Measurements from ENCODE around the gene LHX5. TPM values are rescaled to one million over a fixed set of nuclear protein-coding genes. Genes with fewer than 3 reads are reported as not detected.
A peak's percentile ranks its signal among the peaks of the same experiment; 100 is the strongest.

Gene LHX5
- polyA plus RNA-seq, 4 donors = not detected

DNA sequence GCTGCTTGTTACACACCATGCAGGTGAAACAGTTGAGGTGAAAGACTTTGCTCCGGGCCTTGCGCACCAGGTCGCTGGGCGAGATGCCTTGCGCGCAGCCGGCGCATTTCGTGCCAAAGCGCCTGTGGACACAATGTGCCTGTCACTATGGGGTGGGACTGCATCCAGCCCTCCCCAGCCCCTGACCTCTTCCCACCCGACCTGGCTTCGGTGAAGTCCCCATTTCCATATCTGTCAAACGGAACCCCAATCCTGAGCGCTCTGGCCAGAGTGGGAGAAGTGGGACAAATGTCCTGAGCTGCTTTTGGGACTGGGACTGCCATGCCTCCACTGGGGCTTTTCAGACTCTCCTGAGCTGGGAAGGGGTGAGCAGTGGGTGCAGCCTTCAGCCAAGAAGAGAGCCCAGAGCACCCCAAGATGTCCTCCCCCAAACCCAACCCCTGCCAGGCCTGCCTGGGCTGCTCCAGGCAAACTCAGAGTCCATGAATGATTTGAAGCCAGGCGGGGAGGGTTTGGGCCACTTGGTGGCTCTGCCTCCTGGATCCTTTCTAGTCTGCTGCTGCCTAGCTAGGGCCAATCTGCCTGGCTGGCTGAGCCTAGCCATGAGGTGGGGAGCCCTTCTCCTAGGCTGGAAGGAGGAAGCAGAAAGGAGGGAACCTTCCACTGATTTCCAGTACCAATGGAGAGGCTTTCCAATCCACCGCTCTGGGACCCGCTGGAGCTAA is 2.3 kb downstream of the LHX5 start:
- H3K27ac ChIP-seq (ENCODE audit: low read depth in 1 of 3, low read length in 2 of 3) = no peak overlapping the region
- no peak for DNase-seq
- FAIRE-seq = no peak
- no peaks in the 10 kb centered on the region for H3K36me3 ChIP-seq (ENCODE audit: control insufficient read depth in 3 of 3, insufficient read depth in 2 of 3, low read depth in 1 of 3, low read length in 3 of 3)
- H3K9me3 ChIP-seq (ENCODE audit: control insufficient read depth in 2 of 2, insufficient read depth in 1 of 2, low read depth in 1 of 2, low read length in 1 of 2) = no peaks in the 10 kb centered on the region
- no peaks in the 10 kb centered on the region for H3K4me1 ChIP-seq (ENCODE audit: control insufficient read depth in 3 of 3, insufficient read depth in 2 of 3, low read depth in 1 of 3, low read length in 2 of 3)
- 10 to 16% (median 10%) methylated on average over 17 of the region's 17 CpGs for WGBS, 3 donors
- peaks cover 42 to 98% (median 77%) of the 10 kb centered on the region in 3 donors for H3K27me3 ChIP-seq (ENCODE audit: control insufficient read depth in 3 of 3, insufficient read depth in 3 of 3, low read length in 3 of 3)
- H3K4me3 ChIP-seq (ENCODE audit: low read depth in 1 of 3, low read length in 3 of 3) = no peak overlapping the region

DNA sequence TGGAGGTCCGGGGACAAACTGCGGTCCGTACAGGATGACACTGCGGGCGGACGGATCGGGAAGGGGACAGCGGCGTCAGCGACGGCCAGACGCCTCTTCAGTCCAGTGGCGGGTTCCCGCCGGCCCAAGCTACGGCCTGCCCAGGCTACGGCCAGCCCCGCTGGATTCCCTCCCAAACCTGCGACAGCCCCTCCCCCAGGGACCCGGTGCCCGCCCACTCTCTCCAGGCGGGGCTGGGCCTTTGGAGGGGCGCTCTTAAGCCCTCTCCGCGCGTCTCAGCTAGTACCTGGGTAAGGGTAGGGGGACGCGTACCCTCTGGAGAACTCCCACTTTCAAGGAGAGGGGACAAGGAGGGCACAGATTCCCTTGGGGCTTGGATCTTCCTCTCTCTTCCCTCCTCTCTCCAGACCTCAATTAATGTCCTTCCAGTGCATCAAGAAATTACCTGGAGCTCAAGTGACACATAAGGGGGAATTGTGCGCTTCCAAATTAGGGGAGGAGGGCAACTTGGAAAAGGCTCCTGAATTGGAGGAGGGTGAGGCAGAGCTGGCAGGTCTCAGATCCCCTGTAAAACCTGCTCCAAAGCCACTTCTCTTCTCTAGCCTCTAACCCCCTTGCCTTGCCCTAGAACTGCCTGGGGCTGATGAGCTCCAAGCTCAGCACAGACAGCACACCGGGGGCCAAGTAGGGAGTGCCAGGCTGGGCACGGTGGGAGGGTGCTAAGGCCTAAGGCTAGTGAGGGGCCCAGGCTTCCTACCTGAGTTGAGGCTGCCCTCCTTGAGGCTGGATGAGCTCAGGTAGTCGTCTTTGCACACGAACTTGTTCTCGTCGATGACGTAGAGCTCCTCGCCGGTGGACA is 3.1 kb downstream of the LHX5 start:
- peaks cover 48 to 98% (median 72%) of the 10 kb centered on the region in 3 donors for H3K27me3 ChIP-seq (ENCODE audit: control insufficient read depth in 3 of 3, insufficient read depth in 3 of 3, low read length in 3 of 3)
- no peaks in the 10 kb centered on the region for H3K36me3 ChIP-seq (ENCODE audit: control insufficient read depth in 3 of 3, insufficient read depth in 2 of 3, low read depth in 1 of 3, low read length in 3 of 3)
- WGBS, 3 donors = 4 to 6% (median 6%) methylated on average over 28 to 38 of the region's 38 CpGs
- no peak overlapping the region for H3K4me3 ChIP-seq (ENCODE audit: low read depth in 1 of 3, low read length in 3 of 3)
- no peaks in the 10 kb centered on the region for H3K9me3 ChIP-seq (ENCODE audit: control insufficient read depth in 2 of 2, insufficient read depth in 1 of 2, low read depth in 1 of 2, low read length in 1 of 2)
- FAIRE-seq (no peak), DNase-seq (no peak)
- no peak overlapping the region for H3K27ac ChIP-seq (ENCODE audit: low read depth in 1 of 3, low read length in 2 of 3)
- H3K4me1 ChIP-seq (ENCODE audit: control insufficient read depth in 3 of 3, insufficient read depth in 2 of 3, low read depth in 1 of 3, low read length in 2 of 3) = no peaks in the 10 kb centered on the region

DNA sequence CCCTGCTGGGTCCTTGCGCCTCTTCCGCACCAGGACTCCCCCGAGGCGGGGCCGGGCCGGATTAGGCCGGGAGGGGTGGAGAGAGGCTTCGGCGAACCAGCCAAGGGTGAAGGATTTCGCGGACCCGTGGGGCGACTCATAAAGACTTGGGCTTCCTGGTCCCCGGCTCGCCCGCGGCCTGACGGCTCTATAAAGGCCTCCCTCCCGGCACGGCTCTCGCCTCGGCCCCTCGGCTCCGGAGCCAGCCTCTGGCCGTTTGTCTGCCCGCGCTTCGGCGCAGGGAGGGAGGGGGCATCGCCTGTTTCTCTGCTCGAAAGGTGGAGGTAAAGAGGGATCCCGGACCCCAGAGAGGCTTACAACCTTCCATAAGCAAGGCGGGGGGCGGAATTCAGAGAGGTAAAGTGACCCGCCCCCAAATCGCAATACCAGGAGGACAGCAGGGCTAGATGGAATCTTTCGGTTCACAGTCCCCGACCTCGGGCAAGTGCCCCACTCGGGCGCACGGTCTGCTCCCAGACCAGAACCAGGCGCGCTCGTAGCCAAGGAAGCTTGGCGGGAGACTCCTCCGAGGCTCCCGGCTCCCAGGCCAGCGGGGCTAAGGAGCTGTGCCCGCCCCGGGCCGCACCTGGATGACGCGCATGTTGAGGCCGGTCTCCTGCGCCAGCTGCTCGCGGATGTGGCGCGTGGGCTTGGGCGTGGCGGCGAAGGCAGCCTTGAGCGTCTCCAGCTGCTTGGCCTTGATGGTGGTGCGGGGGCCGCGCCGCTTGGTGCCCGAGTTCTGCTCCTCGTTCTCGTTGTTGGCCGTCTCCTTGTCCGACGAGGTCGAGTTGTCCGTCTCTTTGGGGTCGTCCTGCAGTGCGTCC is 3.9 kb downstream of the LHX5 start:
- Histone ChIP-seq H3K9me3 (ENCODE audit: control insufficient read depth in 2 of 2, insufficient read depth in 1 of 2, low read depth in 1 of 2, low read length in 1 of 2) (no peaks in the 10 kb centered on the region), H3K27ac (ENCODE audit: low read depth in 1 of 3, low read length in 2 of 3) (no peak overlapping the region), H3K4me3 (ENCODE audit: low read depth in 1 of 3, low read length in 3 of 3) (peak overlapping the region; percentile 16 to 22 (median 22)), H3K4me1 (ENCODE audit: control insufficient read depth in 3 of 3, insufficient read depth in 2 of 3, low read depth in 1 of 3, low read length in 2 of 3) (no peaks in the 10 kb centered on the region), H3K27me3 (ENCODE audit: control insufficient read depth in 3 of 3, insufficient read depth in 3 of 3, low read length in 3 of 3) (peaks cover 52 to 97% (median 74%) of the 10 kb centered on the region in 3 donors), H3K36me3 (ENCODE audit: control insufficient read depth in 3 of 3, insufficient read depth in 2 of 3, low read depth in 1 of 3, low read length in 3 of 3) (no peaks in the 10 kb centered on the region)
- WGBS, 3 donors = 2 to 4% (median 3%) methylated on average over 71 to 78 of the region's 78 CpGs
- FAIRE-seq (no peak), DNase-seq (peak in 1 of 2 donors; percentile 44)

DNA sequence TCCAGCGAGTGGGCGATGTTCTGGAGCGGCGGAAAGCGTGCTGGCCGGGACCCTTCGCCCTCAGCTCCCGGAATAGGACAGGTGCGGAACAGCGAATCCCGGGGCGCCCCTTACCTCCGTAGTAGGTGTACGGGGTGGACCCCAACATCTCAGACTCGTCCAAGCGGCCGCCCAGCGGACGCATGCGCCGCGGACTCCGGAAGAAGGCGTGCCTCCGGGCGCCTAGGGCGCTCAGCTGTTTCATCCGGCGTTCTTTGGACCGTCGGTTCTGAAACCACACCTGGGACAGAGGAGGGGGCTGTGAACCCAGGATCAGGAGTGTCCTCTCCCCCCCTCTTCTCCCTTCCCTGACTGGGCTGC is 4.5 kb downstream of the LHX5 start:
- Histone ChIP-seq H3K4me3 (ENCODE audit: low read depth in 1 of 3, low read length in 3 of 3) (peak overlapping the region; percentile 16 to 22 (median 22)), H3K27me3 (ENCODE audit: control insufficient read depth in 3 of 3, insufficient read depth in 3 of 3, low read length in 3 of 3) (peaks cover 46 to 97% (median 69%) of the 10 kb centered on the region in 3 donors), H3K9me3 (ENCODE audit: control insufficient read depth in 2 of 2, insufficient read depth in 1 of 2, low read depth in 1 of 2, low read length in 1 of 2) (no peaks in the 10 kb centered on the region), H3K27ac (ENCODE audit: low read depth in 1 of 3, low read length in 2 of 3) (no peak overlapping the region), H3K4me1 (ENCODE audit: control insufficient read depth in 3 of 3, insufficient read depth in 2 of 3, low read depth in 1 of 3, low read length in 2 of 3) (peaks cover 0 to 3% (median 0%) of the 10 kb centered on the region in 3 donors), H3K36me3 (ENCODE audit: control insufficient read depth in 3 of 3, insufficient read depth in 2 of 3, low read depth in 1 of 3, low read length in 3 of 3) (no peaks in the 10 kb centered on the region)
- 3 to 8% (median 6%) methylated on average over 28 to 31 of the region's 31 CpGs for WGBS, 3 donors
- FAIRE-seq (no peak), DNase-seq (no peak)

DNA sequence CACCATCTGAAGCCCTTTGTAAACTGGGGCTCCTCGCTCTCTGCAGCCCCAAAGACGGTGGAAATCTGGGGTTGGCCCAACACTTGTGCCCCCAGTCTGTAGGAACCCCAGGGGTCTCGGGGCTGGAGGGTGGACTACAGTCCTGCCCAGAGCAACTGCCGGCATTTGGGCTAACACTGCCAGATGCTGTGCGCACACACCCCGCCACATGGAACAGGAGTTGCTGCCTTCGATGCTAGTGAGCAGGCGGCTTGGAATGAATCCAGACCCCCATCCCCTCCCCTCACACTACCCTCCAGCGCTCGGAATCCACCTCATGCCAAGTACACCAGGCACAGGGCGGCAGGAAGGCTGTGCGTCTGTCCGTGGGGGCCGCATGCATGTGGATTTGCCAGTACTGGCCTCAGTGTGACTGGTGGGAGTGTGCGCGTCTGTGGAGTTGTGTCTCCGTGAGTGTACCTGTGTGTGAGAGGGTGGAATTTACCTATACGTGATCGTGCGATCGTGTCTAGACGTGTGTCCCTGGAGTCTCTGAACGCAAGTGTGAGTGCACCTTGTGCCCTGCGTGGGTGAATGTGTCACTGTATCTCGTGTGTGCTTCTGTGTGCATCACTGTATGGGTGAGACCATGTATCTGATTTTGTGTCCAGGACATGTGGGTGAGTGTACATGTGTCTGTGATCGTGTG is 5.1 kb downstream of the LHX5 start:
- Histone ChIP-seq H3K4me1 (ENCODE audit: control insufficient read depth in 3 of 3, insufficient read depth in 2 of 3, low read depth in 1 of 3, low read length in 2 of 3) (peaks cover 0 to 3% (median 0%) of the 10 kb centered on the region in 3 donors), H3K9me3 (ENCODE audit: control insufficient read depth in 2 of 2, insufficient read depth in 1 of 2, low read depth in 1 of 2, low read length in 1 of 2) (no peaks in the 10 kb centered on the region)
- FAIRE-seq = no peak

DNA sequence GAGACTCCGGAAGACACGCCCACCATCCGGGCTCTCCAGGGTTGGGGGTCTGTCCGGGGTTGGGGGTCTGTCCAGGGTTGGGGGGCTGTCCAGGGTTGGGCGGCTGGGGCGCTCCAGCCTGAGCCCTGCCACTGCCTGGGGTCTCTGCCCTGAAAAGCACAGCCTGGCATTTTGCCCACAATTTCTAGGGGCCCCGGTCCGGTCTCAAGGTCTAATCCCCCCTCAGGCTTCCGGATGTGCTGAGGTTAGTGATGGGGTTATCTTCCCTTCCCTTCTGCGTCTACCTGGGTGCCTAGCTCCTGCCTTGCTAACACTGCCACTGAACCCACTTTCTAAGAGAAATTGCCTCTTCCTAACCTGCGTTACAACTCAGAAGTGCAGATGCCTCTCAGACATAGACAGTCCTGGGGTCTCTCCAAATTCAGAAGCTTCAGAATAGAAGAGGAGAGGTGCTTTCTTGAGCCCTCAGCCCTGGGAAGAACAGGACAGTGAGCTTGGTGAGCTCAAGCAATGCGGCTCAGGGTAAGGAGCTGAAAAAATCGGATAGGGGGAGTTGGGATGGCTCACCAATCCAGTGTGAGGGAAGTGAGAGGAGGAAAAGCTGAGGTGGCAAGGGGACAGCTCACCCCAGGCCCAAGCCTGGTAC is 5.7 kb downstream of the LHX5 start:
- Histone ChIP-seq H3K36me3 (ENCODE audit: control insufficient read depth in 3 of 3, insufficient read depth in 2 of 3, low read depth in 1 of 3, low read length in 3 of 3) (no peaks in the 10 kb centered on the region), H3K4me1 (ENCODE audit: control insufficient read depth in 3 of 3, insufficient read depth in 2 of 3, low read depth in 1 of 3, low read length in 2 of 3) (peaks cover 0 to 3% (median 0%) of the 10 kb centered on the region in 3 donors), H3K9me3 (ENCODE audit: control insufficient read depth in 2 of 2, insufficient read depth in 1 of 2, low read depth in 1 of 2, low read length in 1 of 2) (no peaks in the 10 kb centered on the region), H3K27ac (ENCODE audit: low read depth in 1 of 3, low read length in 2 of 3) (no peak overlapping the region), H3K27me3 (ENCODE audit: control insufficient read depth in 3 of 3, insufficient read depth in 3 of 3, low read length in 3 of 3) (peaks cover 36 to 96% (median 60%) of the 10 kb centered on the region in 3 donors), H3K4me3 (ENCODE audit: low read depth in 1 of 3, low read length in 3 of 3) (no peak overlapping the region)
- FAIRE-seq (no peak), DNase-seq (no peak)
- WGBS, 3 donors = 1 to 6% (median 2%) methylated on average over 13 of the region's 13 CpGs

More for the DNA sequence above, 5.1 kb downstream of the LHX5 start:
- no peak for DNase-seq
- H3K27me3 ChIP-seq (ENCODE audit: control insufficient read depth in 3 of 3, insufficient read depth in 3 of 3, low read length in 3 of 3) = peaks cover 43 to 96% (median 63%) of the 10 kb centered on the region in 3 donors
- H3K4me3 ChIP-seq (ENCODE audit: low read depth in 1 of 3, low read length in 3 of 3) = no peak overlapping the region
- 5 to 16% (median 10%) methylated on average over 26 of the region's 26 CpGs for WGBS, 3 donors
- no peak overlapping the region for H3K27ac ChIP-seq (ENCODE audit: low read depth in 1 of 3, low read length in 2 of 3)
- H3K36me3 ChIP-seq (ENCODE audit: control insufficient read depth in 3 of 3, insufficient read depth in 2 of 3, low read depth in 1 of 3, low read length in 3 of 3) = no peaks in the 10 kb centered on the region

DNA sequence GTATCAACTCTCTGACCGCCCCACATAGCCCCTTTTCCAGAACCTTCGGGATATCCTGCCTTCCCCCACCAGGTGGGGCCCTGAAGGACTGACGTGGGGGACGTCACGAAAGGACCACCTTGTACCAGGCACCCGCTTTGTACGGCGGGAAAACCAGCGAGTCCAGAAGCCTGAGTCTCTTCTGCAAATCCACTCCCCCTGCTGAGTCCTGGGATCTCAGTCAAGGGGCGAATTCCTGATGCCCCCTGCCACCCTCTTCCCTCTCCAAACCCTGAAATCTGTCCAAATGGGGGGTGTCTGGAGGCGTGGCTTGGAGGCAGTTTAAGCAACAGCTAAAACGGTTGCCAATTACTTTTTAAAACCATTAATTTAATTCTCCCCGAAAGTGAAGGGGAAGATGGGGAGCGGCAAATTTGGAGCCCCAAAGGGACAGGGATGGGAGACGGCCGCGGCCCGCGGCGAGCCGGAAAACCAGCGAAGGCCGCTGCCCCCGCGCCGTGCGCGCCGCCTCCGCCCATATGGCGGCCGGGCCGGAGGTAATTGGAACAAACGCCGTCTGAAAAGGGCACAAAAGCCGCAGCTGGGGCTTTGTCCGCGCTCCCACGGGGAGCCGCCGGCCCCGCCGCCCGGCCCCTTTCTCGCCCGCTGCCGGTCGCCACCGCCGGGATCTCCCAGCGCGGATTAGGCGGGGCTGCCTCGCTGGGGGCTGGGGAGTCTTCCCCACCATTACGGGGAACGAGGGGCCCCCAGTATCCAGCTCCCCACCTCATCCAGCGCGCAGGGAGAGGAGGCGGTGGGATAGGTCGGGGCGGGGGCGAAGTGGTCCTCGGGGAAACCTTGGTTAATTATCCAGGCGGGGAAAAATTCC is 6.6 kb downstream of the LHX5 start:
- DNase-seq (no peak), FAIRE-seq (no peak)
- 2 to 5% (median 3%) methylated on average over 54 to 64 of the region's 64 CpGs for WGBS, 3 donors
- no peak overlapping the region for H3K27ac ChIP-seq (ENCODE audit: low read depth in 1 of 3, low read length in 2 of 3)
- peaks cover 33 to 88% (median 55%) of the 10 kb centered on the region in 3 donors for H3K27me3 ChIP-seq (ENCODE audit: control insufficient read depth in 3 of 3, insufficient read depth in 3 of 3, low read length in 3 of 3)
- H3K36me3 ChIP-seq (ENCODE audit: control insufficient read depth in 3 of 3, insufficient read depth in 2 of 3, low read depth in 1 of 3, low read length in 3 of 3) = no peaks in the 10 kb centered on the region
- peaks cover 0 to 3% (median 0%) of the 10 kb centered on the region in 3 donors for H3K4me1 ChIP-seq (ENCODE audit: control insufficient read depth in 3 of 3, insufficient read depth in 2 of 3, low read depth in 1 of 3, low read length in 2 of 3)
- no peaks in the 10 kb centered on the region for H3K9me3 ChIP-seq (ENCODE audit: control insufficient read depth in 2 of 2, insufficient read depth in 1 of 2, low read depth in 1 of 2, low read length in 1 of 2)
- H3K4me3 ChIP-seq (ENCODE audit: low read depth in 1 of 3, low read length in 3 of 3) = no peak overlapping the region

Measured in small intestine (tissue), 7 donors.